ENCODE measurements around the gene ASCL3. TPM values are rescaled to one million over a fixed set of nuclear protein-coding genes. Genes with fewer than 3 reads are reported as not detected.

Gene ASCL3
- total RNA-seq, 4 donors from 2014 or later, result not detected

DNA sequence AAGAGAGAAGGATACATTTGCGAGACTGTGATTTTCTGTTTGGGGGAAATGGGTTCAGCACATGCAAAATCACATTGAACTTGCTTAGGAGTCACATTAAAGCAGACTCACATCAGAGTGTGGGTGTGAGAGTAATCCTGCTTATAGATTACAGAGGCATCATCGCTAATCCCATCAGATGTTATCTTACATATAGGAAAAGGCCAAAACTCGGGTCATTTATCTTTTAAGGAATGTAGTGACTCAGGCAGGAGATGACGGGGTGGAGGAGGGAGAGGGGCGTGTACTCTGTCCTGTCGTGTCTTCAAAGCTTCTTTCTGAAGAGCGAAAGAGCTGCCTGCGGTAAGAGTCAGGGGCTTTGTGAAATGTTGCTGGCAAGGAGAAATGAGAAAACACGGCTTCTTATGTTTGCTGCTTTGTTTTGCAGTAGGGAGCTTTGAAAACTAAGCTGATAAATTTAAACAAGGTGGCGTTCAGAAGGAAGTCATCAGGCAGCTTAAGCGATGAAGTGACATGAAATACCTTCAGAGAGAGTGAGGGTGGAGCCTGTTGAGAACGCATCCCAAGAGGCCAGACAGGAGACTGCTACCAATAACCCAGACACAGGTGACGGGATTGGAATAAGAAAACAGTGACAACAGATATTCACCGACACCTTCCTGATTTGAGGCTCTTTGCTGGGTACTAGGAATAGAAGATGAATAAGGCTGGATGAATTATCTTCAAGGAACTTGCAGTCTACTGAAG is 7.9 kb downstream of the ASCL3 start:
- TF ChIP-seq POLR2A (IDR thresholded peaks at IDR 0.05) (no peak), POLR2AphosphoS5 (IDR thresholded peaks at IDR 0.05) (no peak), EP300 (IDR thresholded peaks at IDR 0.05) (no peak)
- TF ChIP-seq, protein P1, sequence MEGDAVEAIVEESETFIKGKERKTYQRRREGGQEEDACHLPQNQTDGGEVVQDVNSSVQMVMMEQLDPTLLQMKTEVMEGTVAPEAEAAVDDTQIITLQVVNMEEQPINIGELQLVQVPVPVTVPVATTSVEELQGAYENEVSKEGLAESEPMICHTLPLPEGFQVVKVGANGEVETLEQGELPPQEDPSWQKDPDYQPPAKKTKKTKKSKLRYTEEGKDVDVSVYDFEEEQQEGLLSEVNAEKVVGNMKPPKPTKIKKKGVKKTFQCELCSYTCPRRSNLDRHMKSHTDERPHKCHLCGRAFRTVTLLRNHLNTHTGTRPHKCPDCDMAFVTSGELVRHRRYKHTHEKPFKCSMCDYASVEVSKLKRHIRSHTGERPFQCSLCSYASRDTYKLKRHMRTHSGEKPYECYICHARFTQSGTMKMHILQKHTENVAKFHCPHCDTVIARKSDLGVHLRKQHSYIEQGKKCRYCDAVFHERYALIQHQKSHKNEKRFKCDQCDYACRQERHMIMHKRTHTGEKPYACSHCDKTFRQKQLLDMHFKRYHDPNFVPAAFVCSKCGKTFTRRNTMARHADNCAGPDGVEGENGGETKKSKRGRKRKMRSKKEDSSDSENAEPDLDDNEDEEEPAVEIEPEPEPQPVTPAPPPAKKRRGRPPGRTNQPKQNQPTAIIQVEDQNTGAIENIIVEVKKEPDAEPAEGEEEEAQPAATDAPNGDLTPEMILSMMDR (IDR thresholded peaks at IDR 0.05), result no peak

DNA sequence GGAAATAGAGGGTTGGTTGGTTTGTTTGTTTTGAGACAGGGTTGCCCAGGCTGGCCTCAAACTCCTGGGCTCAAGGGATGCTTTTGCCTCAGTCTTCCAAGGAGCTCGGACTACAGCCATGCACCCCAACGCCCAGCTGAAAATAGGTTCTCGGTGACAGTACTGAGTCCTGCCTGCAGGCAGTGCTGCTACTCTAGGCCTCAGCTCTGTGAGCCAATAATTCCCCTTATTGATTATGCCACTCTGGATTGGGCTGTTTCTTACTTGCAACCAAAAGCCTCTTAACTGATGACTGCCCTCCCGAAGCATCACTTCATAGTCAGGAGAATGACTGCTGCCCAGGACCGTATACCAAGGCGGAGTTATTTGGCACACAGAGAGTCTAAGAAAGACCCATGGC is 8.9 kb downstream of the ASCL3 start:
- ATAC-seq, result no peak
- H3K4me3 ChIP-seq, result no peak overlapping the region
- no peaks in the 10 kb centered on the region for H3K36me3 ChIP-seq
- H3K4me1 ChIP-seq, result no peaks in the 10 kb centered on the region
- no peaks in the 10 kb centered on the region for H3K9me3 ChIP-seq
- no peak overlapping the region for H3K27ac ChIP-seq
- H3K27me3 ChIP-seq, result no peaks in the 10 kb centered on the region
- no peak for TF ChIP-seq EP300 (IDR thresholded peaks at IDR 0.05)
- no peak for TF ChIP-seq POLR2A (IDR thresholded peaks at IDR 0.05)
- TF ChIP-seq POLR2AphosphoS5 (IDR thresholded peaks at IDR 0.05), result no peak
- TF ChIP-seq, protein P1 (IDR thresholded peaks at IDR 0.05), result no peak
- 90 to 94% methylated on average over 3 of the region's 6 CpGs for WGBS, 2 donors (ENCODE audit: low coverage in 1 of 2)

More for the DNA sequence above, 7.9 kb downstream of the ASCL3 start:
- Histone ChIP-seq H3K27me3 (no peaks in the 10 kb centered on the region), H3K4me3 (no peak overlapping the region), H3K36me3 (no peaks in the 10 kb centered on the region), H3K9me3 (no peaks in the 10 kb centered on the region), H3K27ac (no peak overlapping the region), H3K4me1 (no peaks in the 10 kb centered on the region)
- 37 to 39% methylated on average over 14 of the region's 14 CpGs for WGBS, 2 donors (ENCODE audit: low coverage in 1 of 2)
- no peak for ATAC-seq

DNA sequence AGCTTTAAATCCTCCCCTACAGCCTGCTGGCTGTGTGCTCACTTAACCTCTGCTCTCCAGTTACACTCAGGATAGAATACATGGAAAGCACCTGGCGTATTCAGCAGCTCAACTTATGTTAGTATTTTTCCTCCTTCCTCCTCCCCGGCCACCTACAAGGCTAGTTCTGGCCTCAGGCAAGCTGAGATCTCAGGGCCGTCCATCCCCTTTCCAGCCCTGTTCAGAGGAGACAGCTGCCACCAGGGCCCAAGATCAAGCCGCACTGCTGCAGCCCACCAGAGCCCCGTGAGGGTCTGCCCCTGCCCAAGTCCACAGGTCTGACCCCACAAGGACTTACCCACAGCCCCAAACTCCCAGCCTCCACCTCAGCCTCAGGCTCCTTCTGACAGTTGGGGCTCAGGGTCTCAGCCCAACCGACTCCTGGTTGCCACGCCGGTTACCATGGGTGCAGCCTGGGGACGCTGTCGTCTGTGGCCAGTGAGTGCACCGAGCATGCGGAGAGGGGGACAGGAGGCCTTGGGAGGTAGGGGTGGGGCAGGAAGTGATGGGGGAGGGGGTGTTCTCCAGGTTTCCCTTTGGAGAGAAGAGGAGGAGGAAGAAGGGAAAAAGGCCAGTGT is 10.1 kb downstream of the ASCL3 start, which contains the start of gene C11orf16:
Gene C11orf16 (minus strand): TSS at position 384 of the 617 bp plus-strand sequence. CDS start 639 bp downstream, outside the sequence.
- Histone ChIP-seq H3K27ac (no peak within 1 kb of the TSS), H3K9me3 (no peaks in the 10 kb centered on the region), H3K36me3 (no peaks in the 10 kb centered on the region), H3K4me1 (no peaks in the 10 kb centered on the region), H3K27me3 (no peaks in the 10 kb centered on the region), H3K4me3 (no peak within 1 kb of the TSS)
- TF ChIP-seq POLR2A (IDR thresholded peaks at IDR 0.05) (no peak), EP300 (IDR thresholded peaks at IDR 0.05) (no peak), POLR2AphosphoS5 (IDR thresholded peaks at IDR 0.05) (no peak)
- TF ChIP-seq, protein P1 (IDR thresholded peaks at IDR 0.05), result no peak
- WGBS, 2 donors (ENCODE audit: low coverage in 1 of 2), result 80% methylated on average over 1 of the region's 12 CpGs; no CpG with 5 or more reads in 1 of the 2 donors
- ATAC-seq, result no peak

DNA sequence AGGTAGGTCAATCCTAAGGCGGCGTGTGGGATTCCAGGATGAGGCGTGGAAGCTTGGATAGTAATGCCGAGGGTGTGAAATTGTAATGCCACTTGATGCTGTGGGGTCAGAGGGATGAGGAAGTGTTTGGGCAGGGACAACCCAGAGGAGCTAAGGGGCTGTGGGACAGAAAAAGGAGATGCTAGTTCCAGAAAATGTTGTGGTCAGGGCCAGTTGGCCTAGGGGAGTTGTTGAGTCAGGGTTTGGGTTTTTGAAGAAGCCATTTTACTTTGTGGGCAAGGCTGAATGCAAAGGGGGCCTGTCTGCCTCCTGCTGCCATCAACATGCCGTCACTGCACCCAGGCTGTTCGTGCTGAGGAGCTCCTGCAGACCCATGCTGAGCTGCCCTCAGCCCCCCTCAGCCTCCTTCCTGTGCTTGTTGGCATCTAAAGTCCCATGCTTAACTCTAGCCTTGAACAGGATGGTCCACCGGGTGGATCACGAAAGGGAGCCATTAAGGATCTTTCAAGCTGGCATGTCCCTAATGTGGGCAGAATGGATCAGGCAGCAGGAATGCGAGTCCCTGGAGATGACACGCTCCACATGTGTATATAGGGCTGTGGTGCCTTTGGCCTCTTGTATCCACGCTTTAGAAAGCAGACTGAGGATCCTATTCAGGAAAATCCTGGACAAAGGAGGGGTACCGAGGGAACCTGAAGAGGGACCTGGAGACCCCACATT is 12.2 kb downstream of the ASCL3 start:
- Histone ChIP-seq H3K27ac (no peak overlapping the region), H3K9me3 (no peaks in the 10 kb centered on the region), H3K36me3 (peaks cover 0 to 2% of the 10 kb centered on the region in 2 donors), H3K4me1 (no peaks in the 10 kb centered on the region), H3K4me3 (no peak overlapping the region), H3K27me3 (no peaks in the 10 kb centered on the region)
- WGBS, 2 donors (ENCODE audit: low coverage in 1 of 2), result 86 to 100% methylated on average over 4 to 9 of the region's 12 CpGs
- TF ChIP-seq EP300 (IDR thresholded peaks at IDR 0.05) (no peak), POLR2AphosphoS5 (IDR thresholded peaks at IDR 0.05) (no peak), POLR2A (IDR thresholded peaks at IDR 0.05) (no peak)
- TF ChIP-seq, protein P1 (IDR thresholded peaks at IDR 0.05), result no peak
- ATAC-seq, result no peak
